ENCODE data around the gene KLF7.

GRCh38 chr2:207095963-207096362 is 69.8 kb downstream of the KLF7 start:
- TF ChIP-seq CTCF (IDR thresholded peaks at IDR 0.05; ENCODE audit: borderline replicate concordance, extremely low read depth, low read length, poor library complexity, severe bottlenecking) (no peak), EZH2 (IDR thresholded peaks at IDR 0.05; ENCODE audit: borderline replicate concordance, low read depth, low read length, severe bottlenecking) (no peak)

Data from DND-41 (cell line).